Measurements from ENCODE around the gene RNF227. TPM values are rescaled to one million over a fixed set of nuclear protein-coding genes. Genes with fewer than 3 reads are reported as not detected.

The RNF227 gene
- total and polyA plus RNA-seq, 2 of the 13 experiments (the other 11 are each of a cell fraction or from before 2014, with no cell fraction given): 0.20 to 0.79 TPM

DNA sequence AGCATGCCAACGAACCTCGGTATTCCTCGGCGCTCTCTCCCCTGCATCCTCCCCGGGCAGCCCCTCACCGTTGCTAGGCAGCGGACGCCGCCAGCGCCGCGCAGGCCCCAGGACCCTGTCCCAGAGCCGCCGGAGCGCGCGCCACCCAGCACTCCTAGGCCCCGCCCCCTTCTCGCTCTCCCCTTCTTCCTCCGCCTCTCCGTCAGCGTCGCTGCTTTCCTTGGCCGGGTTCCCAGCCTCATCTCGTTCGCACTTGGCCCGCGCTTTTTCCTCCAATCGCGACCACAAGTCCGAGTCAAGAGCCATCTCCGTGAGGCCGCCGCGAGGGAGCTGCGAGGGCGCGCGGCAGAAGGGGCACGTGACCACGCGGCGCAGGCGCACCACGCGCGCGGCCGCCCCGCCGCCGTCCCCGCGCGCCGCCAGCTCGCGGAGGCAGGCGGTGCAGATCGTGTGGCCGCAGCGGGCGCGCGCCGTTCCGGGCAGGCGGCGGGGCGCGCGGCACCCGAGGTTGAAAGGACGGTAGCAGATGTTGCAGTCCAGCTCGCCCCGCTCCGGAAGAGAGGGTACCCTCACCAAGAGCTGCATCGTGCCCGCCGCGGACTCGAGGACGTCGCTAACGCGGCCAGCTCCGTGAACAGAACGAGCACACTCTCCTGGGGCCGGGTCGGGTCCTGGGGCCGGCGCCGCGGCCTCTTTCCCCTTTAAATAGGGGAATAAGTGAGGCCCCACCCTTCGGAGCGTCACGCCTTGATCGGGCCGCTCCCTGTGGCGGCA is at the start of gene RNF227 (continued):
- TF ChIP-seq, protein P1, sequence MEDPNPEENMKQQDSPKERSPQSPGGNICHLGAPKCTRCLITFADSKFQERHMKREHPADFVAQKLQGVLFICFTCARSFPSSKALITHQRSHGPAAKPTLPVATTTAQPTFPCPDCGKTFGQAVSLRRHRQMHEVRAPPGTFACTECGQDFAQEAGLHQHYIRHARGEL (CRISPR knock-in tag; IDR thresholded peaks at IDR 0.05): peak; percentile 90; the same call in 1 of the 2 replicates
- TF ChIP-seq, protein P2, sequence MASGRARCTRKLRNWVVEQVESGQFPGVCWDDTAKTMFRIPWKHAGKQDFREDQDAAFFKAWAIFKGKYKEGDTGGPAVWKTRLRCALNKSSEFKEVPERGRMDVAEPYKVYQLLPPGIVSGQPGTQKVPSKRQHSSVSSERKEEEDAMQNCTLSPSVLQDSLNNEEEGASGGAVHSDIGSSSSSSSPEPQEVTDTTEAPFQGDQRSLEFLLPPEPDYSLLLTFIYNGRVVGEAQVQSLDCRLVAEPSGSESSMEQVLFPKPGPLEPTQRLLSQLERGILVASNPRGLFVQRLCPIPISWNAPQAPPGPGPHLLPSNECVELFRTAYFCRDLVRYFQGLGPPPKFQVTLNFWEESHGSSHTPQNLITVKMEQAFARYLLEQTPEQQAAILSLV (CRISPR knock-in tag; IDR thresholded peaks at IDR 0.05; ENCODE audit: borderline replicate concordance): peak; percentile 89
- TF ChIP-seq JUND (CRISPR knock-in tag; IDR thresholded peaks at IDR 0.05): 0 out of 2 replicates have a peak, but pooled peaks have one; percentile 31
- peak; percentile 98 for TF ChIP-seq ZNF547 (CRISPR knock-in tag; IDR thresholded peaks at IDR 0.05)
- TF ChIP-seq ZNF558 (CRISPR knock-in tag; IDR thresholded peaks at IDR 0.05; ENCODE audit: borderline replicate concordance): peak; percentile 85; the same call in 1 of the 2 replicates
- TF ChIP-seq, protein P3, sequence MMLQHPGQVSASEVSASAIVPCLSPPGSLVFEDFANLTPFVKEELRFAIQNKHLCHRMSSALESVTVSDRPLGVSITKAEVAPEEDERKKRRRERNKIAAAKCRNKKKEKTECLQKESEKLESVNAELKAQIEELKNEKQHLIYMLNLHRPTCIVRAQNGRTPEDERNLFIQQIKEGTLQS (CRISPR knock-in tag; IDR thresholded peaks at IDR 0.05): 0 out of 2 replicates have a peak, but pooled peaks have one; percentile 46
- TF ChIP-seq BORCS8-MEF2B (CRISPR knock-in tag; IDR thresholded peaks at IDR 0.05): peak; percentile 91
- TF ChIP-seq, protein P4, sequence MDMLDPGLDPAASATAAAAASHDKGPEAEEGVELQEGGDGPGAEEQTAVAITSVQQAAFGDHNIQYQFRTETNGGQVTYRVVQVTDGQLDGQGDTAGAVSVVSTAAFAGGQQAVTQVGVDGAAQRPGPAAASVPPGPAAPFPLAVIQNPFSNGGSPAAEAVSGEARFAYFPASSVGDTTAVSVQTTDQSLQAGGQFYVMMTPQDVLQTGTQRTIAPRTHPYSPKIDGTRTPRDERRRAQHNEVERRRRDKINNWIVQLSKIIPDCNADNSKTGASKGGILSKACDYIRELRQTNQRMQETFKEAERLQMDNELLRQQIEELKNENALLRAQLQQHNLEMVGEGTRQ (IDR thresholded peaks at IDR 0.05; ENCODE audit: low read depth, low read length): peak; percentile 79
- TF ChIP-seq, protein P4 (CRISPR knock-in tag; IDR thresholded peaks at IDR 0.05; ENCODE audit: borderline replicate concordance): peak; percentile 85; the same call in 1 of the 2 replicates
- TF ChIP-seq SRY (CRISPR knock-in tag; IDR thresholded peaks at IDR 0.05): peak; percentile 97; the same call in 1 of the 2 replicates
- TF ChIP-seq, protein P5, sequence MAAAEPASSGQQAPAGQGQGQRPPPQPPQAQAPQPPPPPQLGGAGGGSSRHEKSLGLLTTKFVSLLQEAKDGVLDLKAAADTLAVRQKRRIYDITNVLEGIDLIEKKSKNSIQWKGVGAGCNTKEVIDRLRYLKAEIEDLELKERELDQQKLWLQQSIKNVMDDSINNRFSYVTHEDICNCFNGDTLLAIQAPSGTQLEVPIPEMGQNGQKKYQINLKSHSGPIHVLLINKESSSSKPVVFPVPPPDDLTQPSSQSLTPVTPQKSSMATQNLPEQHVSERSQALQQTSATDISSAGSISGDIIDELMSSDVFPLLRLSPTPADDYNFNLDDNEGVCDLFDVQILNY (CRISPR knock-in tag; conservative IDR thresholded peaks at IDR 0.05): peak; percentile 48; the same call in 1 of the 2 replicates
- TF ChIP-seq PAWR (CRISPR knock-in tag; IDR thresholded peaks at IDR 0.05; ENCODE audit: borderline replicate concordance): no peak
- TF ChIP-seq ZNF12 (CRISPR knock-in tag; IDR thresholded peaks at IDR 0.05): 0 out of 2 replicates have a peak, but pooled peaks have one; percentile 44
- no peak for TF ChIP-seq HNRNPL (IDR thresholded peaks at IDR 0.05; ENCODE audit: low read depth, low read length)
- TF ChIP-seq, protein P6, sequence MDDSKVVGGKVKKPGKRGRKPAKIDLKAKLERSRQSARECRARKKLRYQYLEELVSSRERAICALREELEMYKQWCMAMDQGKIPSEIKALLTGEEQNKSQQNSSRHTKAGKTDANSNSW (CRISPR knock-in tag; IDR thresholded peaks at IDR 0.05; ENCODE audit: borderline replicate concordance): peak; percentile 24; the same call in 1 of the 2 replicates
- TF ChIP-seq ZBTB42 (CRISPR knock-in tag; IDR thresholded peaks at IDR 0.05): peak; percentile 89
- TF ChIP-seq HCFC1 (IDR thresholded peaks at IDR 0.05; ENCODE audit: low read depth, low read length): no peak
- TF ChIP-seq TP53 (CRISPR knock-in tag; conservative IDR thresholded peaks at IDR 0.05): peak; percentile 78; the same call in 1 of the 2 replicates
- no peak for TF ChIP-seq KDM1A (CRISPR knock-in tag; IDR thresholded peaks at IDR 0.05)
- TF ChIP-seq ZNF282 (IDR thresholded peaks at IDR 0.05; ENCODE audit: partially characterized antibody): no peak
- TF ChIP-seq, protein P7, sequence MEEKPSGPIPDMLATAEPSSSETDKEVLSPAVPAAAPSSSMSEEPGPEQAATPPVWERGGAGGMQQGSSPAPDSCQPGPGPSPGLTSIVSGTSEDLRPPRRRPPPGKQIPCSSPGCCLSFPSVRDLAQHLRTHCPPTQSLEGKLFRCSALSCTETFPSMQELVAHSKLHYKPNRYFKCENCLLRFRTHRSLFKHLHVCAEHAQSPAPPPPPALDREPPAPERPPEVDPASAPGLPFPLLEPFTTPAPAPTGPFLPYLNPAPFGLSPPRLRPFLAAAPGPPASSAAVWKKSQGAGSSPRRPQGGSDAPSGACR (CRISPR knock-in tag; IDR thresholded peaks at IDR 0.05): peak; percentile 69; the same call in 1 of the 2 replicates
- TF ChIP-seq MAFG (CRISPR knock-in tag; IDR thresholded peaks at IDR 0.05): no peak
- TF ChIP-seq, protein P8, sequence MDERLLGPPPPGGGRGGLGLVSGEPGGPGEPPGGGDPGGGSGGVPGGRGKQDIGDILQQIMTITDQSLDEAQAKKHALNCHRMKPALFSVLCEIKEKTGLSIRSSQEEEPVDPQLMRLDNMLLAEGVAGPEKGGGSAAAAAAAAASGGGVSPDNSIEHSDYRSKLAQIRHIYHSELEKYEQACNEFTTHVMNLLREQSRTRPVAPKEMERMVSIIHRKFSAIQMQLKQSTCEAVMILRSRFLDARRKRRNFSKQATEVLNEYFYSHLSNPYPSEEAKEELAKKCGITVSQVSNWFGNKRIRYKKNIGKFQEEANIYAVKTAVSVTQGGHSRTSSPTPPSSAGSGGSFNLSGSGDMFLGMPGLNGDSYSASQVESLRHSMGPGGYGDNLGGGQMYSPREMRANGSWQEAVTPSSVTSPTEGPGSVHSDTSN (CRISPR knock-in tag; IDR thresholded peaks at IDR 0.05): no peak
